A204.1 (cell line): ENCODE data around the gene PLAU.
"Not testable (repeated sequence)": the region's sequence is repeated elsewhere in the genome, so short reads cannot be mapped to it uniquely, and the experiment has no call there.

ENCODE experiments used
- FAIRE-seq: peaks from 2 replicates; lab custom pipeline; 2012; peaks lifted over from hg19 to GRCh38; lab: Jason Lieb, UNC

The PLAU gene

GRCh38 chr10:73898730-73899410, 12.1 kb upstream of the PLAU start:
- FAIRE-seq, result no peak

GRCh38 chr10:73899423-73899822, 11.5 kb upstream of the PLAU start:
- FAIRE-seq, result no peak

GRCh38 chr10:73900064-73900463, 10.9 kb upstream of the PLAU start:
- FAIRE-seq, result no peak

- no peak for FAIRE-seq
These were observed 9.7 kb upstream of the PLAU start for GRCh38 chr10:73901261-73901660.

- no peak for FAIRE-seq
These were observed 8.6 kb upstream of the PLAU start for GRCh38 chr10:73902351-73902750.

GRCh38 chr10:73905256-73906020, 5.5 kb upstream of the PLAU start:
- FAIRE-seq, result no peak

- FAIRE-seq, result no peak
These were observed 4.1 kb upstream of the PLAU start for GRCh38 chr10:73906524-73907447.

GRCh38 chr10:73907841-73908517, 3.0 kb upstream of the PLAU start:
- no peak for FAIRE-seq

GRCh38 chr10:73908853-73909539, 1.9 kb upstream of the PLAU start:
- FAIRE-seq, result no peak

GRCh38 chr10:73909540-73910115, 1.3 kb upstream of the PLAU start:
- no peak for FAIRE-seq

GRCh38 chr10:73910401-73910763, 550 bp upstream of the PLAU start:
- no peak for FAIRE-seq

- FAIRE-seq, result no peak
These were observed 647 bp downstream of the PLAU start for GRCh38 chr10:73911553-73912004.

GRCh38 chr10:73914036-73914435, 3.1 kb downstream of the PLAU start:
- FAIRE-seq, result no peak

- no peak for FAIRE-seq
These were observed 4.4 kb downstream of the PLAU start for GRCh38 chr10:73915206-73915851.

- no peak for FAIRE-seq
These were observed 6.0 kb downstream of the PLAU start for GRCh38 chr10:73916761-73917470.

GRCh38 chr10:73917566-73918305, 6.8 kb downstream of the PLAU start:
- no peak for FAIRE-seq

- FAIRE-seq, result not testable (repeated sequence)
These were observed 8.5 kb downstream of the PLAU start for GRCh38 chr10:73919481-73919880.

- no peak for FAIRE-seq
These were observed 9.2 kb downstream of the PLAU start for GRCh38 chr10:73920089-73920488.
